ENCODE measurements around the gene PCDHA8.

DNA sequence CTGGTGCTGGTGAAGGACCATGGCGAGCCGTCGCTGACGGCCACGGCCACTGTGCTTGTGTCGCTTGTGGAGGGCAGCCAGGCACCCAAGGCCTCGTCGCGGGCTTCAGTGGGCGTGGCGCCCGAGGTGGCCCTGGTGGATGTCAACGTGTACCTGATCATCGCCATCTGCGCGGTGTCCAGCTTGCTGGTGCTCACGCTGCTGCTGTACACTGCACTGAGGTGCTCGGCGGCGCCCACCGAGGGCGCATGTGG is 16.9 kb downstream of the PCDHA8 start:
- TF ChIP-seq, protein P1, sequence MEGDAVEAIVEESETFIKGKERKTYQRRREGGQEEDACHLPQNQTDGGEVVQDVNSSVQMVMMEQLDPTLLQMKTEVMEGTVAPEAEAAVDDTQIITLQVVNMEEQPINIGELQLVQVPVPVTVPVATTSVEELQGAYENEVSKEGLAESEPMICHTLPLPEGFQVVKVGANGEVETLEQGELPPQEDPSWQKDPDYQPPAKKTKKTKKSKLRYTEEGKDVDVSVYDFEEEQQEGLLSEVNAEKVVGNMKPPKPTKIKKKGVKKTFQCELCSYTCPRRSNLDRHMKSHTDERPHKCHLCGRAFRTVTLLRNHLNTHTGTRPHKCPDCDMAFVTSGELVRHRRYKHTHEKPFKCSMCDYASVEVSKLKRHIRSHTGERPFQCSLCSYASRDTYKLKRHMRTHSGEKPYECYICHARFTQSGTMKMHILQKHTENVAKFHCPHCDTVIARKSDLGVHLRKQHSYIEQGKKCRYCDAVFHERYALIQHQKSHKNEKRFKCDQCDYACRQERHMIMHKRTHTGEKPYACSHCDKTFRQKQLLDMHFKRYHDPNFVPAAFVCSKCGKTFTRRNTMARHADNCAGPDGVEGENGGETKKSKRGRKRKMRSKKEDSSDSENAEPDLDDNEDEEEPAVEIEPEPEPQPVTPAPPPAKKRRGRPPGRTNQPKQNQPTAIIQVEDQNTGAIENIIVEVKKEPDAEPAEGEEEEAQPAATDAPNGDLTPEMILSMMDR (conservative IDR thresholded peaks at IDR 0.05; ENCODE audit: low read length) = no peak
- TF ChIP-seq EZH2phosphoT487 (IDR thresholded peaks at IDR 0.05; ENCODE audit: borderline replicate concordance) = no peak
